HG03159 (cell line): ENCODE measurements around the gene CERS1.

Experiments used
- ATAC-seq: cut with Tn5 transposase; IDR thresholded peaks from one replicate; pipeline ENCODE4 v1.9.1; 2021; ENCODE audit warnings: mild to moderate bottlenecking, moderate library complexity; ENCODE audit not compliant: unreplicated experiment

The CERS1 gene, protein sequence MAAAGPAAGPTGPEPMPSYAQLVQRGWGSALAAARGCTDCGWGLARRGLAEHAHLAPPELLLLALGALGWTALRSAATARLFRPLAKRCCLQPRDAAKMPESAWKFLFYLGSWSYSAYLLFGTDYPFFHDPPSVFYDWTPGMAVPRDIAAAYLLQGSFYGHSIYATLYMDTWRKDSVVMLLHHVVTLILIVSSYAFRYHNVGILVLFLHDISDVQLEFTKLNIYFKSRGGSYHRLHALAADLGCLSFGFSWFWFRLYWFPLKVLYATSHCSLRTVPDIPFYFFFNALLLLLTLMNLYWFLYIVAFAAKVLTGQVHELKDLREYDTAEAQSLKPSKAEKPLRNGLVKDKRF

DNA sequence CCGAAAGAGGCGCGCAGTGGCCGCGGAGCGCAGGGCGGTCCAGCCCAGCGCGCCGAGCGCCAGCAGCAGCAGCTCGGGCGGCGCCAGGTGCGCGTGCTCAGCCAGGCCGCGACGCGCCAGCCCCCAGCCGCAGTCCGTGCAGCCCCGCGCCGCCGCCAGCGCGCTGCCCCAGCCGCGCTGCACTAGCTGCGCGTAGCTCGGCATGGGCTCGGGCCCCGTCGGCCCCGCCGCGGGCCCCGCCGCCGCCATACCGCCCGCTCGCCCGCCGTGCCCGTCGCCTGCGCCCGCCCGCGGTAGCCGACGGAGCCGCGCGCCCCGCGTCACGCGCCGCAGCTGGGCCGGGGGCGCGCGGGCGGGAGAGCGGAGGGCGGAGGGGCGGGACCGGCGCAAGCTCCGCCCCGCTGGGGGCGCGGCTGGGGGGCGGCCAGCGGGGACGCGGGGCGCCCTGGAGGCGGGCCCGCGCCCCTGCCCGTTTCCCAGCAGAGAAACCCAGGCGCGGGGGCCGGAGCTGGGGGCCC is at the start of gene CERS1:
Gene CERS1 (minus strand): TSS at position 335 of the 518 bp plus-strand sequence. CDS start 86 bp downstream, at position 249.
- ATAC-seq = no peak

DNA sequence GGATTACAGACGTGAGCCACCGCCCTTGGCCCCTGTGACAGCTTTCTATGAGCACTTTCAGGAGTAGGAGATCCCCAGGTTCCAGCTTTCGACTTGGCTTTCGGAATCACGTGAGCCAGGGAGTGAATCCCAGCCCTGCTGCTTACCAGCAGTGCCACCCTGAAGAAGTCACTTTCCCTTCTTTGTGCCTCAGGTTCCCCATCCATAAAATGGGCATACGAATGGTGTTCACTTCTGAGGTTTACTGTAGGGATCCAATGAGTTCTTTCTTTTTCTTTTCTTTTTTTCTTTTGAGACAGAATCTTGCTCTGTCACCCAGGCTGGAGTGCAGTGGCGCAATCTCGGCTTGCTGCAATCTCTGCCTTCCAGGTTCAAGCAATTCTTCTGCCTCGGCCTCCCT is 49.3 kb upstream of the CERS1 start:
- ATAC-seq = no peak

DNA sequence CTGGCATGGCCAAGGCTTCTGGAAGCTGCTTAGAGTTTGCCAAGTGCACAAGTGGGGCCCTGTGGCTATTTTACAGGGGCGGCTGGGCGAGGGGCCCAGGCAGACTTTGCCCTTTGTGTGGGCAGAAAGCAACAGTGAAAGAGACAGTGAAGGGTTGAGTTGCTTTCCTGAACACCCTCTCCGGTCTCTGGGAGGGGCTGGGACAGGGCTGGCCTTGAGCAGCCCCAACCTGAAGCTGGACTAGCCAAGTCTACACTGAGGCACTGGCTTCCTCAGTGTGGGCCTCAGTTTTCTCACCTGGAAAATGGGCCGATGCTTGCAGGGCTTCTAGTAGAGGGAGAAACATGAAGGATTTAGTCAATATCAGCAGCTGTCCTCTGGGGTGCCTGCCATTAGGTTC is 47.5 kb upstream of the CERS1 start:
- no peak for ATAC-seq

DNA sequence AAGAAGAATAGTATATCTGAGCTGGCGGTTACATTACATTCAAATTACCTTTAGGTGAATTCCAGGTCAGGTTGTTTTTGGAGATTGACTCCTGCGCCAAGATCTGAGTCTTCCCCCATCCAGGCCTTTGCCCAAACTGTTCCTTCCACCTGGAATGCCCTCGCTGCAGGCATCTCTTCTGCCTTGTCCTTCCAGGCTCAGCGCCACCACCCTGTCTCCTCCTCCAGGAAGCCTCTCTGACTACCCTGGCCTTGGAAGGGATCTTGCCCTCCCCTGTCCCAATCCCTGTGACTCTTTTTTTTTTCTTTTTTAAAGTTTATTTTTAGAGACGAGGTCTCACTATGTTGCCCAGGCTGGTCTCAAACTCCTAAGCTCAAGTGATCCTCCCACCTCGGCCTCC is 46.7 kb upstream of the CERS1 start:
- ATAC-seq = no peak

DNA sequence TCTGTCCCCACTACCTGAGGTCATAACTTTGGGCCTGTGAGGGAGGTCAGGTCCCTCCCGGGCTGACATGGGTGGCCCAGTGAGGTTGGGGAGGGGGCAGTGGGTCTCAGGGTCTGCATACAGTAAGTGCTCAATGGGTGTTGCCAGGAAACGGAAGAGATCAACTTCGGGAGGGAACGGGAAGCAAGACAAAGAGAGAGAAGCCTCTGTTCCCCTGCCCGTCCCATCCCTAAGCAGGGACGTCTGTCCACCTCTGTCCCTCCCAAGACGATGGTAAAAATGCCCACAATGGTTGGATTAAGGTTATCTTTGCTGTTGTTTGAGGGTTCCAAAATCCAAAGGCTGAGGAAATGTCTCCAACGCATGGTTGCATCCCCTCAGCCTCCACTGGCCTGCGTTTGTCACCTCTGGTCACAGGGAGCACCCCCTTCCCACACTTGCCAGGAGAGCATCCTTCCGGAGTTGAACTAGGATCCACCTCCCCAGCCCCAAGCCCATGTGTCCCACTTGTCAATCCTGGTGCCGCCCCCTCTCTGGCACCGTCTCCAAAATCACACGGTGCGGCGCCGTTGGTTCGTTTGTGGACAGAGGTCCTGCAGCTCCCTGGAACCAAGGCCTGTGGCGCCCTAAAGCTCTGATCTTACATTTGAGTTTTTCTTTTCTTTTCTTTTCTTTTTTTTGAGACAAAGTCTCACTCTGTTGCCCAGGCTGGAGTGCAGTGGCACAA is 45.8 kb upstream of the CERS1 start:
- no peak for ATAC-seq

DNA sequence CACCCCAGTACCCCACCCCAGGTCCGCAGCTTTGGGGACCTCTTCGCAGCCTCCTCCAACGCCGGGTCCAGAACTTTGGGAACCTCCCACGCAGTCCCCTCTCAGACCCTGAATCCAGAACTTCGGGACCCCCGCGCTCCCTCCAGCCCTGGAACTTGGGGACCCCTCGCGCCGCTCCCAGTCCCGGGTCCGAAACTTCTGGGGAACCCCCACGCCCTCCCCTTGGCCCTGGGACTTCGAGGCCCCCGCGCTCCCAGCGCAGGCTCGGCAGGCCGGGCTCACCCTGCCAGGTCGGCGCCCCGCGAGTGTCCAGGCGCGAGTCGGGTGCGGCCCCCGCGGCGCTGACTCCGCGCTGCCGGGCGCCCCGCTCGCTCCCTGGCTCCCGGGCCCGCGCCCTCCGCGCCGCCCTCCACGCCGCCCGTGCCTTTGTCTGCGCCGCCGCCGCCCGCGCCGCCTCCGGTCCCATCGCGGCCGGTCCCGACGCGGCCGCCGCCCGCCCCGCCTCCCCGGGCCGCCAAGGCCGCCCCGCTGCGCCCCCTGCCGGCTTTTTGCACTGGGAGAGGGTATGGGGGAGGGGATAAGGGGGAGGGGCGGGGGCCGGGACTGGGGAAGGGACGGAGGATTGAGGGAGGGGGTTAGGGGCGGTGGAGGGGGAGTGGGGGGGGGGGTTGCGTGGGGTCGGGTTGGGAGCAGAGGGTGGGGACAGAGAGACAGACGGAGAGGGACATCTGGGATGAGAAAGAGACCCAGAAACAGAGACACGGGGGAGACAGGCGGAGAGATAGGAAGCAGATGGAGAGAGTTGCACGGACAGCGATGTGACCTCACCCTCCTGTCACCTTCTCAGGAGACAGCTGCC is 45.0 kb upstream of the CERS1 start, which contains the start of gene HOMER3:
Gene HOMER3 (minus strand): TSS at position 449 of the 859 bp plus-strand sequence. CDS start 2,235 bp downstream, outside the sequence.
- no peak for ATAC-seq

DNA sequence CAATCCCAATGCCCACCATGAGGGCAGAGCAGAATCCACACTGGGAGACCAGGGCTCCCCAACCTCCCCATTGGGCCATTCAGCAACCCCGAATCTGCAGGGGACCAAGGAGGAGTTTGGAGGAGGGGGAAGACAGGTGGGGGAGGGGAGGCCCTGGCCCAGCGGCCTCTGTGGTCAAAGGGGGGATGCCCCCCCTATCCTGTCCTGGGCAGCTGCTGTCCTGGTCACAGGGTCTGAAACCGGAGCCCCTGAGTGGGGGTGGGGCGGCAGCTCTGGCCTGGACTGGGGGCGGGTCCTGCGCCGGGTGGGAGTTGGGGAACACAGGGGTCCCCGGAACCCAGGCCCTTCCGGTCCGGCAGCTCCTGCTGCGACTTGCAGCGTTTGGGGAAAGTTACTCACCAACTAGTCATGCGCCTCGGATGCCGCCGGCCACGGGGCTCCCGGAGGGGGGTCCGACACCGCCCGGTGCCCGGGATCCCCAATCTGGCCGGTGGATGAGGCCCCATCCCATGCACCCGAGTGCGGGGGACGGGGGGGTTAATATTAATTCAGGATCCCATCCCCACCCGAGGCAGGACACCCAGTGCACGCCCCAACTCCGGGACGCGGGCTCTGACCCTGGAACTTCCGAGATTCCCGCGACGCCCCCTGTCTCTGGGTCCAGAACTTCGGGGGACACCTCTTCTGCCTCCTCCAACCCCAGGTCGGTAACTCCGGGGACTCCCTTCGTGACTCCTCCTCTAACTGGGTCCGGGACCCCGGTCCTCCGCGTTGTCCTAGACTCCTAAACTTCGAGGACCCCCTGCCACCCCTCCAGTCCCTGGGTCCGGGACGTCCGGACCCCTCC is 44.2 kb upstream of the CERS1 start:
- no peak for ATAC-seq

DNA sequence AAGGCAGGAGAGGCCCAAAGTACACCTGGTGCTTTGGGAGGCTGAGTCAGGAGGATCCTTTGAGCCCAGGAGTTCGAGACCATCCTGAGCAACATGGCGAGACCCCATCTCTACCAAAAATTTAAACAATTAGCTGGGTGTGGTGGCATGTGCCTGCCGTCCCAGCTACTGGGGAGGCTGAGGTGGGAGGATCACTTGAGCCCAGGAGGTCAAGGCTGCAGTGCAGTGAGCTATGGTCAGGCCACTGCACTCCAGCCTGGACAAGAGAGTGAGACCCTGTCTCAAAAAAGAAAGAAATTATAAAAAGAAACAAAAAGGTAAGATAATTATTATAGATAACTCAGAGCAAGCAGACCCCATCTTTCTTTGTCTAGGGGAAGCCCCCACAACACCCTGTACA is 43.2 kb upstream of the CERS1 start:
- no peak for ATAC-seq

DNA sequence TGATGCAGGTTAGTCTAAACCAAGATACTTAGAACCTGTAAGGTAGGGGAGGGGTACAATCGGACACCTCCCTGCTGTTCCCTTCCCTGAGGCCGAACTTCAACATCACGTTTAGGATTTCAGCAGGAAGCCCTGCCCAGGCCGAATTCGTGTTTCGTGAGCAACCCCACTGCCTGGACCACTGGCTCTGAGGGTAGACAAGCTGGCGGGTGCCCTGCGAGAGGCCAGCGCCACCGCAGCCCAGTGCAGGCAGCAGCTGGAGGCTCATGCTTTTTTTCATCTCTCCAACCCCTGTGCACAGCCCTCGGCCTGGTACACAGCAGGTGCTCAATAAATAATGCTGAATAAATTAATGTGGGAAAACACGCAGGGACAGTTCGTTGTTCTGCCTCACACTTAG is 37.3 kb upstream of the CERS1 start:
- ATAC-seq = no peak

DNA sequence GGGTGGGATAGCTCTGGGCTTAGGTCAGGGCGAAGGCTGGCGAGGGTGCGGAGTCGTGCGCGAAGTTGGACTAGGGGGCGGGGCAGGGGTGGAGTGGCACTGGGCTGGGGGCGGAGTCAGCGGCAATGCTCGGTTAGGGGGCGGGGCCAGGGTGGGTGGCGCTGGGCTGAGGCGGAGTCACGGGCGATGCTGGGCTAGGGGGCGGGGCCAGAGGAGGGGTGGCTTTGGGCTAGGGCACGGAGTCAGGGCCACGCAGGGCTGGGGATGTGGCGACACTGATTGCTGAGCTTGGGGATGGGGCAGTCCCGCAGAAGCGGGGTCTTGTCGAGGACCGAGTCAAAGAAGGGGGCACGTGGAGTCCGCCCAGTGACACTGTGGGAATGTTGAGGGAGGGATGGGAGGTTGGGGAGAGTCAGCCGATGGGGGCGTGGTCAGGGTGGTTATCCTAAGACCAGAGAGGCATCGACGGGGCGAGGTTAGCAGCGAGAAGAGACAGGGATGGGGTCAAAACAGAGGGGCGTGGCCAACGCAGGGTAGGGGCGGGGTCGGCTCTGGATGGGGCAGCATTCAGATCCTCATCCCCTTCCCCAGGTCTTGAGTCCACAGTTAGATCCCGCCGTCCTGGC is 36.4 kb upstream of the CERS1 start:
- ATAC-seq = no peak

DNA sequence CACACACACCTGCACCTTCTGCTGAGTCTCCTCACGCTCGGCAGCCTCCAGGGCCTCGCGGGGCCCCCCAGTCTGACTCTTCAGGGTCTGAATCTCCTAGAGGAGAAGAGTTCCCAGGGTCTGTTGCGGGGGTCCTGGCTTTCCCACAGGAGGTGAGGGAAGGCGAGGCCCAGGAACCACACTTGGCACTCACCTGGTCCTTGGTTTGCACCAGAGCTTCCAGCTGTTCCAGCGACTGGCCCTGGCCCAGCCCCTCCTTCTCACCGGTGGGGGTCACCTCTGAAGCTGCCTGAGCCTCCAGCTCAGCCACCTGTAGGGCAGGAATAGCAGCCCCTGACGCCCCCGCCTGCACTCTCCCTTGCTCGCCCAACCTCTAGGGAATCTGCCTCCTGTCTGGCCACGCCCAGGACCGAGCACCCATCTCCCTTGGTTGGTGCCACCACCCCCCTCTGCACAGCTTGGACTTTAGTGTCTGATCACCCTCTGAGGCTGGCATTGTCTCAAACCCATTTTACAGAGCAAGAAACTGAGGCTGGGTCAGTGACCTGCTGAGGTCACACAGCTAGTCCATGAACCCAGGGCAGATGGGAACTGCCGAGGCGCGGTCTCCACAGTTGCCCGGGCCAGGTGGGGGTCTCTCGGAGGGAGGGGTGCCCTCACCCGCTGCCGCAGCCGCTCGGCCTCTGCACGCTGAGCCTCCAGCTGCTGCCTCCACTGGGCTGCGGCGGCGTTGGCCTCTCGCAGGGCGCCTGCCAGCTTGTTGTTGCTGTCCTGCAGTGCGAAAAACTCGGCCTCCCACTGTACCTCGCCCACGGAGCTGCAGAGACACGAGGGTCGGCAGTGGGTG is 35.6 kb upstream of the CERS1 start:
- ATAC-seq = no peak

DNA sequence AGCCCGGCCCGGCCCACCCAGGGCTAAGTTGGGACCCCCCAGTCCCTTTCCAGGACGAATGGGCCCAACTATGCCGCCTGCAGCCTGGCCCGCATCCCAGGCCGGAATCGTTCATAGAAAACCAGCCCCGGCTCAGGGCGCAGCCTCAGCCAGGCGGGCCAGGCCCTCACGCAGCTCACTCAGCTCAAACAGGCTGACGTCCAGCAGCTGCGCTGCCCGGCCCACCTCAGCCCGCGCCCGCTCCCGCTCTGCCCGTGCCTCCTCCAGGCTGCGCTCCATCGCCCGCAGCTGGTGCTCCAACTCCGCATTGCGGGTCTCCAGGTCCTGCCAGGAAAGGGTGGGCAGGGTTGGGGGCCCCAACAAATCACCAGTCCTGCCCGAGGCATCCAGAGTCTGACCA is 33.4 kb upstream of the CERS1 start:
- no peak for ATAC-seq

DNA sequence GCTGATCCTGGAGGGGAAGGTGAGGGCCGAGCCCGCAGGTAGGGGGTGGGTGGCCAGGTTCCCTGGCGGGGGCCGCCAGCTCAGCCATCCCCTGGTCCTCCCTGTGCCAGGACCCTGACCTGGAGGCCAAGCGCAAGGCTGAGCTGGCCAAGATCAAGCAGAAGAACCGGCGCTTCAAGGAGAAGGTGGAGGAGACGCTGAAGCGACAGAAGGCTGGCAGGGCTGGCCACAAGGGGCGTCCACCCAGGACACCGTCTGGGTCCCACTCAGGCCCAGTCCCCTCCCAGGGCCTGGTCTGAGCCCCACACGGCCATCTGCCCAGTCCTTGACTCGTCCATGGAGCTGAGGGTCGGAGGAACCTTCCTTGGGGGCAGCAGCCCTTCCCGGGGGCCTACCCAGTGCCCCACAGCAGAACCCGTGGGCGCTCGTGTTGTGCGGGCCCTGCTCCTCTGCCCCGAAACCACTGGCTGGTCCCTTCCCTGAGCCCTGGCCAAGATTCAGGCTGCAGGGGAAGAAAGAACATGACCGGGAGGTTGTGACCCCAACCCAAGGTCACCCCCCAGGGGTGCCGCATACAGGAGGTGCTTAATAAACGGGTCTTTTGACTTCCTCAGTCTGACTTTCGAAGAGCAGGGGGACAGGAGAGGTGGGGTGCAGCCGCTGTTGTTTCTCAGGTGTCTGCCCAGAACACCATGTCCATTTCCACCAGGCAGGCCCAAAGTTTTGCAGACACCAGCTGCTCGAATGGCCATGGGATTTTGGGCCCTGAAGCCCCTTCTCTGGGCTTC is 32.3 kb upstream of the CERS1 start:
- ATAC-seq = no peak

DNA sequence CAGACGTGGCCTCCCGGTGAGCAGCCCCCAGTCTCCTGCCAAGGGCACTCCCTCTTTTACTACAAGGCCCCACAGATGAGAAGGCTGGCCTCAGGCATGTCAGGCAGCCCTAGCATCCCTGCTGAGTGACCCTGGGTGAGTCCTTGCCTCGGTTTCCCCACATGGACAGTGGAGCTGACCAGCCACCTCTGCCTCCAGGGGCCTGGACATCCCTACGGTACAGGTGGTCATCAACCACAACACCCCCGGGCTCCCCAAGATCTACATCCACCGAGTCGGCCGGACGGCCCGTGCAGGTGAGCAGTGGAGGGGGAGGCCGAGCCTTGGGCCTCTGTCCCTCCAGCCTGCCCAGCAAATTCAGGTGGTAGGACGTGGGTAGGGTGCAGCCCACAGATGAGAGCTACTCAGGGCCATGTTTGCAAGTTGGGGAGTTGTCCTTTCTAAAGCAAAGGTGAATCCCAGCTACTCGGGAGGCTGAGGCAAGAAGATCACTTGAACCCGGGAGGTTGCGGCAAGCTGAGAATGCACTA is 28.8 kb upstream of the CERS1 start:
- ATAC-seq = no peak

DNA sequence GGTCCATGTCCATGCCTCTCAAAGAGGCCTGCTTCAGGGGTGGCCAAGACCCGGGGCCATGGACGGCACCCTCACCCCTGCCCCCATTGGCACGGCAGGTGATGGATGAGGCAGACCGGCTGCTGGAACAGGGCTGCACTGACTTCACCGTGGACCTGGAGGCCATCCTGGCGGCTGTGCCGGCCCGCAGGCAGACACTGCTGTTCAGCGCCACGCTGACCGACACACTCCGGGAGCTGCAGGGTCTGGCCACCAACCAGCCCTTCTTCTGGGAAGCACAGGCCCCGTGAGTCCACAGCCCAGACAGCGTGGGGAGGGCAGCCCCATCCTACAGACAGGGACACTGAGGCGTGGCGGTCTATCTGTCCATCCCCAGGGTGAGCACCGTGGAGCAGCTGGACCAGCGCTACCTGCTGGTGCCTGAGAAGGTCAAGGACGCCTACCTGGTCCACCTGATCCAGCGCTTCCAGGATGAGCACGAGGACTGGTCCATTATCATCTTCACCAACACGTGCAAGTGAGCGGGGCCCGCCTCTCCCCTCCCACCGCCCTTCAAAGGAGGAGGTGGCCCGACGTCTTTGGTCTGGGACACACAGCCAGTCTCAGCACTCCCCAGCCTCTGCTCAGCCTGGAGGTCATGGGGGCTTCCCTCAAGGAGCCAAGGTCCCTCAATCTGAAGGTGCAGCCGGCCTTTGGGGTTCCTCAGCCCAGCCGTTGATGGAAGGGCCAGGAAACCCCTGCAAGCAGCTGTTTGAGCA is 26.4 kb upstream of the CERS1 start:
- no peak for ATAC-seq

DNA sequence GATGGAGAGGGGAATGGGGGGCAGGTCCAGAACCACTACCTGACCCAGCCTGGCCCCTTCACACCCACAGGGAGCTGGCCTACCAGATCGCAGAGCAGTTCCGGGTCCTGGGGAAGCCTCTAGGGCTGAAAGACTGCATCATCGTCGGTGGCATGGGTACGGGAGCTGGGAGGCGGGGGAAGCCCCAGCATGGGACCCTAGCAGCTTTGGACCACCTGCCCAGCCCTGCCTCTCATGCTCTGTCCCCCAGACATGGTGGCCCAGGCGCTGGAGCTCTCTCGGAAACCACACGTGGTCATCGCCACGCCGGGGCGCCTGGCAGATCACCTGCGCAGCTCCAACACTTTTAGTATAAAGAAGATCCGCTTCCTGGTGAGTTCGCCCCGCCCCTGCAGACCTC is 25.6 kb upstream of the CERS1 start:
- ATAC-seq = no peak

DNA sequence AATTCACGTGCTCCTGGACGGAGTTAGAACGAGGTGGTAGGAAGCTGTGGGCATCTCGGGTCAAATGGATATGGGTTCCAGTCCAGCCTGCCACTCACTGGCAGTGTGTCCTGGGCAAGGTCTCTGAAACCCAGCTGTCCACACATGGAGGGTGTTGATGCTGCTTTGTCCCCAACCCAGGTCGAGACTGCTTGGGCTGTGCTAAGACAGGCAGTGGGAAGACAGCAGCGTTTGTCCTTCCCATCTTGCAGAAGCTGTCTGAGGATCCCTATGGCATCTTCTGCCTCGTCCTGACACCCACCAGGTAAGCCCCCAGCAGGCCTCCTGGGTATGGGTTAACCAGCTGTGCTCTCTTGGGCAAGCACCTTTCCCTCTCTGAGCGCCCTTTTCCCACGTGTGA is 24.4 kb upstream of the CERS1 start:
- ATAC-seq = no peak
